HG03280 (cell line): ENCODE results near the gene BCL2L1.
"Not testable (repeated sequence)": the region's sequence is repeated elsewhere in the genome, so short reads cannot be mapped to it uniquely, and the experiment has no call there.

Experiments used
- ATAC-seq: cut with Tn5 transposase; IDR thresholded peaks from one replicate; pipeline ENCODE4 v1.9.1; 2021; ENCODE audit warnings: mild to moderate bottlenecking, moderate library complexity; ENCODE audit not compliant: unreplicated experiment

BCL2L1 gene

GRCh38 chr20:31722257-31723068 is at the start of gene BCL2L1:
Gene BCL2L1 (minus strand): TSS chr20:31722868. CDS start chr20:31722218, 650 bp downstream.
- ATAC-seq, result no peak

GRCh38 chr20:31770243-31770642 is 47.6 kb upstream of the BCL2L1 start:
- no peak for ATAC-seq

GRCh38 chr20:31769681-31770080 is 47.0 kb upstream of the BCL2L1 start:
- no peak for ATAC-seq

- ATAC-seq, result no peak
Observed at GRCh38 chr20:31767805-31768204, 45.1 kb upstream of the BCL2L1 start.

- no peak for ATAC-seq
Observed at GRCh38 chr20:31764641-31765305, 42.1 kb upstream of the BCL2L1 start.

GRCh38 chr20:31760519-31761240 is 38.0 kb upstream of the BCL2L1 start:
- ATAC-seq, result no peak

- no peak for ATAC-seq
Observed at GRCh38 chr20:31759836-31760518, 37.3 kb upstream of the BCL2L1 start.

- ATAC-seq, result no peak
Observed at GRCh38 chr20:31758991-31759390, 36.3 kb upstream of the BCL2L1 start.

GRCh38 chr20:31758521-31758920 is 35.9 kb upstream of the BCL2L1 start:
- ATAC-seq, result no peak

- no peak for ATAC-seq
Observed at GRCh38 chr20:31757254-31757653, 34.6 kb upstream of the BCL2L1 start.

GRCh38 chr20:31751126-31751525 is 28.5 kb upstream of the BCL2L1 start:
- ATAC-seq, result no peak

GRCh38 chr20:31749223-31749622 is 26.6 kb upstream of the BCL2L1 start:
- ATAC-seq, result no peak

GRCh38 chr20:31747640-31748039 is 25.0 kb upstream of the BCL2L1 start:
- no peak for ATAC-seq

GRCh38 chr20:31747028-31747427 is 24.4 kb upstream of the BCL2L1 start:
- ATAC-seq, result not testable (repeated sequence)

- no peak for ATAC-seq
Observed at GRCh38 chr20:31746068-31746878, 23.6 kb upstream of the BCL2L1 start.

- no peak for ATAC-seq
Observed at GRCh38 chr20:31740656-31741323, 18.1 kb upstream of the BCL2L1 start.

GRCh38 chr20:31740208-31740607 is 17.5 kb upstream of the BCL2L1 start:
- ATAC-seq, result no peak

GRCh38 chr20:31739550-31739977 is 16.9 kb upstream of the BCL2L1 start:
- ATAC-seq, result no peak

- peak; percentile 96 for ATAC-seq
Observed at GRCh38 chr20:31738729-31739549, 16.3 kb upstream of the BCL2L1 start, which contains the start of gene TPX2. Gene TPX2 (plus strand): TSS chr20:31739290. CDS start chr20:31757477, 18,187 bp downstream.
